ENCODE data around the gene ASIC4.

DNA sequence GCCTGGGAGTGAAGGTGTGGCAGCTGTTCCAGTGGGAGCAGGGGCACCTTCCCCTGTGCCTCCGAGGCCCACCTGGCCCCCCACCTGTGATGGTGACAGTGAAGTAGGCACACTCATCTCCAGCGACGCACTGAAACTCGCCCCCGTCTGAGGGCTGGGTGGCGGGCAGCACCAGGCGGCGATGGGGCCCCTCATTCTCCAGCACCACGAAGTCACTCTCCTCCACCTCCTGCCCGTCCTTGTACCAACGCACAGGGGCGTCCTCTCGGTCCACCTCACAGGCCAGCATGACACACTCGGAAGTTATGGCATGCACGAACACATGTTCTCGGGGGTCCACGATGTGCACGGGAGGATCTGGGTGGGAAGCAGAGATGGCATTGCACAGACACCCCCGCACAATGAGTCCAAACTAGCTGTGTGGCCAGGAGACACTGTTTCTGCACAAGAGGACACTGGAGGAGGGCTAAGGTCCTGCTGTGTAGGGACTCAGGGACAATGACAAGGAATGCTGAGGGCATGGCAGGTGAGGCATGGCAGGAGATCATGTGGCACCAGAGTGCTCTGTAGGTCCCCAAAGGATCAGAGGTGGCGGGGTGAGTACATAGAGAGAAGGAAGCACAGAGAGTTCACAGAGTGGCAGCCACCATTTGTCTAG lies 49.1 kb downstream of the ASIC4 start:
- TF ChIP-seq POLR2A (IDR thresholded peaks at IDR 0.05; ENCODE audit: low read depth, low read length) (no peak), CEBPB (IDR thresholded peaks at IDR 0.05; ENCODE audit: low read depth, low read length) (no peak), MXI1 (IDR thresholded peaks at IDR 0.05; ENCODE audit: borderline replicate concordance, low read depth, low read length) (no peak), BHLHE40 (IDR thresholded peaks at IDR 0.05; ENCODE audit: low read depth, low read length) (no peak), CHD1 (IDR thresholded peaks at IDR 0.05; ENCODE audit: low read depth, low read length) (no peak), RCOR1 (IDR thresholded peaks at IDR 0.05; ENCODE audit: insufficient replicate concordance, low read length) (no peak), MAFK (IDR thresholded peaks at IDR 0.05; ENCODE audit: low read depth, low read length) (no peak), RAD21 (IDR thresholded peaks at IDR 0.05; ENCODE audit: low read length) (no peak), SMC3 (IDR thresholded peaks at IDR 0.05; ENCODE audit: low read depth, low read length) (no peak)
- TF ChIP-seq, protein P1, sequence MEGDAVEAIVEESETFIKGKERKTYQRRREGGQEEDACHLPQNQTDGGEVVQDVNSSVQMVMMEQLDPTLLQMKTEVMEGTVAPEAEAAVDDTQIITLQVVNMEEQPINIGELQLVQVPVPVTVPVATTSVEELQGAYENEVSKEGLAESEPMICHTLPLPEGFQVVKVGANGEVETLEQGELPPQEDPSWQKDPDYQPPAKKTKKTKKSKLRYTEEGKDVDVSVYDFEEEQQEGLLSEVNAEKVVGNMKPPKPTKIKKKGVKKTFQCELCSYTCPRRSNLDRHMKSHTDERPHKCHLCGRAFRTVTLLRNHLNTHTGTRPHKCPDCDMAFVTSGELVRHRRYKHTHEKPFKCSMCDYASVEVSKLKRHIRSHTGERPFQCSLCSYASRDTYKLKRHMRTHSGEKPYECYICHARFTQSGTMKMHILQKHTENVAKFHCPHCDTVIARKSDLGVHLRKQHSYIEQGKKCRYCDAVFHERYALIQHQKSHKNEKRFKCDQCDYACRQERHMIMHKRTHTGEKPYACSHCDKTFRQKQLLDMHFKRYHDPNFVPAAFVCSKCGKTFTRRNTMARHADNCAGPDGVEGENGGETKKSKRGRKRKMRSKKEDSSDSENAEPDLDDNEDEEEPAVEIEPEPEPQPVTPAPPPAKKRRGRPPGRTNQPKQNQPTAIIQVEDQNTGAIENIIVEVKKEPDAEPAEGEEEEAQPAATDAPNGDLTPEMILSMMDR (conservative IDR thresholded peaks at IDR 0.05; ENCODE audit: low read depth, low read length) = no peak
- TF ChIP-seq, protein P2, sequence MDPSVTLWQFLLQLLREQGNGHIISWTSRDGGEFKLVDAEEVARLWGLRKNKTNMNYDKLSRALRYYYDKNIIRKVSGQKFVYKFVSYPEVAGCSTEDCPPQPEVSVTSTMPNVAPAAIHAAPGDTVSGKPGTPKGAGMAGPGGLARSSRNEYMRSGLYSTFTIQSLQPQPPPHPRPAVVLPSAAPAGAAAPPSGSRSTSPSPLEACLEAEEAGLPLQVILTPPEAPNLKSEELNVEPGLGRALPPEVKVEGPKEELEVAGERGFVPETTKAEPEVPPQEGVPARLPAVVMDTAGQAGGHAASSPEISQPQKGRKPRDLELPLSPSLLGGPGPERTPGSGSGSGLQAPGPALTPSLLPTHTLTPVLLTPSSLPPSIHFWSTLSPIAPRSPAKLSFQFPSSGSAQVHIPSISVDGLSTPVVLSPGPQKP (IDR thresholded peaks at IDR 0.05; ENCODE audit: borderline replicate concordance, low read depth, low read length) = no peak
